NCI-H2227 treated with DMSO at 0.1 percent for 48 hours (cell line): ENCODE measurements around the gene POLN.
"Not testable (repeated sequence)": the region's sequence is repeated elsewhere in the genome, so short reads cannot be mapped to it uniquely, and the experiment has no call there.

Experiments
- DNase-seq: peaks from one replicate; lab custom pipeline; 2025; lab: John Stamatoyannopoulos, UW

Gene POLN

DNA sequence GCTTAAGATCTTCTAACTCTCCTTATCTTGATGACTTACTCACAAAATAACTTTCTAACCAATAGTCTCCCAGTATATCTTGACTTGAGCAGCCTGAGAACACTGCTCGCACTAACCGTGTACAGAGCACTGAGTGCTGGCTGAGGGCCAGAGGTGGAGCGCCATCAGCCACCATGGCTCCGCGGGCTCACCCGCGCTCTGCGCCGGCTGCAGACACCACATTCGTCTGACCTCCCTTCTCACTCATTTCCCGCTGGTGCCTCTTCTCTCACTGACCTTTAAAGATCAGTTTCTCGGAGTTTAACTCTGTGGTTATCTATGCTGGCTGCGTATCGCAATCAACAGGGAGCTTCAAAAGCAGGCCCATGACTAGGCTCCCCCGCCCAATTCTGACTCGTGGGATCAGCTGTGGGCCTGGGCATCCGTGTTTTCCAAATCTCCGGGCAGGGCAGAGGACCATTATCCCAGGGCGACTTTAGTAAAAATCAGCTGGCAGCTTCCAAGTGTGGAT lies 78.6 kb downstream of the POLN start:
- no peak for DNase-seq

DNA sequence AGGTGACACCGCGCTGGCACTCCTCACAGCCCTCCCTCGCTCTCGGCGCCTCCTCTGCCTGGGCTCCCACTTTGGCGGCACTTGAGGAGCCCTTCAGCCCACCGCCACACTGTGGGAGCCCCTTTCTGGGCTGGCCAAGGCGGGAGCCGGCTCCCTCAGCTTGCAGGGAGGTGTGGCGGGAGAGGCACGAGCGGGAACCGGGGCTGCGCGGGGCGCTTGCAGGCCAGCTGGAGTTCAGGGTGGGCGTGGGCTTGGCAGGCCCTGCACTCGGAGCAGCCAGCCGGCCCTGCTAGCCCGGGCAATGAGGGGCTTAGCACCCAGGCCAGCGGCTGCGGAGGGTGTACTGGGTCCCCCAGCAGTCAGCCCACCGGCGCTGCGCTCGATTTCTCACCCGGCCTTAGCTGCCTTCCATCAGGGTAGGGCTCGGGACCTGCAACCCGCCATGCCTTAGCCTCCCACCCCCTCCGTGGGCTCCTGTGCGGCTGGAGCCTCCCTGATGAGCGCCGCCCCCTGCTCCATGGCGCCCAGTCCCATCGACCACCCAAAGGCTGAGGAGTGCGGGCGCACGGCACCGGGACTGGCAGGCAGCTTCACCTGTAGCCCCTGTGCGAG lies 80.7 kb downstream of the POLN start:
- not testable (repeated sequence) for DNase-seq

DNA sequence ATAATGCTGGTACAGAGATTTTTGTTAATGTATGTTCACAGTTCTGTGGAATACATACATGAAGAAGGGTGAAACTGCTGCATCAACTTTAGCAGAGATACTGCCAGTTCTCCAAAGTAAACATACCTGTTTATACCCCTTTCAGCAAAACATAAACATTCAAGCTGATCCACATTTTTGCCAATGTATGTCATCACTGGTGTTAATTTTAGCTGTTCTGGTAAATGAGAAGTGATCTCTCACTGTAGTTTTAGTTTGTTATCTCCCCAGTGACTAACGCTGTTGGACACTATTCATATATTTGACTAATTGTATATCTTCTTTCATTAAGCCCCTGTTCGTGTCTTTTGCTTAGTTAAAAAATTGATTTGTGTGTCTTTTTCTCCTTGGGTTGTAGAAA lies 82.0 kb downstream of the POLN start:
- DNase-seq = no peak

DNA sequence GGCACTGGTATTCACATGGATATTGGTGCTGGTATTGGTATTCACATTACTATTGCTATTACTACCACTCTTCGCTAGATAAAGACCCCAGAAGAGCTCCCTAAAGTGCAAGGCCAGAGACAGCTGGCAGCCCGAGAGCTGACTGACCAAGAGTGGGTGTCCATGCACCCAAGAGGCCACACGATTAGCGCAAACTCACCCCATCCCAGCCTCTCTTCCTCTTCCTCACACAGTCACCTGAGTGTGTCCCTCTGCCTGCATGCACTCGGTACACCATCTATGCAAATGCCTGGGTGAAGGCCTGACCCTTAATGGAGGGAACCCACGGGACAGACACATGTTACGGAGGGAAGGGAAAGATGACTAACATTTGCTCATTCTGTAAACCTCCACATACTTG lies 86.7 kb downstream of the POLN start:
- no peak for DNase-seq

DNA sequence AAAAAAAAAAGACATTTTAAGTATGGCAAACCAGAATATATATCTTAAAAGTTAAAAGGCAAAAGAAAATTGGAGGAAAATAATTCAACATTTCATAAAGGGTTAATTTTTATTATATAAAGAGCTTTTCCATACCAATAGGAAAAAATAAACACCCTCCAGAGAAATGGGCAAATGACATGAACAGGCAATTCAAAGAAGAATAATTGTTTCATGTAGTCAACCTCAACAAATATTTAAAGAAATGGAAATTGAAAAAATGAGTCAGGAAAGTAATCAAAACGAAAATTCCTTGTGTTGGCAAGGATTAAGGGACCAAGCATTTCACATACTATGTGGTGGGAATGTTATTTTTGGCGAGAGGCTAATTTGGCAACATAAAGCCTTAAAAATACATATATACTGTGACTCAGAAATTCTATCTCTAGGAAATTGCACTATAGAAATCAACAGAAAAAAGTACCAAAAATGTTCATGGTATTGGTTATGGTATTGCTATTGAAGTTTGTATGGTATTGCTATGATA lies 87.6 kb downstream of the POLN start:
- no peak for DNase-seq

DNA sequence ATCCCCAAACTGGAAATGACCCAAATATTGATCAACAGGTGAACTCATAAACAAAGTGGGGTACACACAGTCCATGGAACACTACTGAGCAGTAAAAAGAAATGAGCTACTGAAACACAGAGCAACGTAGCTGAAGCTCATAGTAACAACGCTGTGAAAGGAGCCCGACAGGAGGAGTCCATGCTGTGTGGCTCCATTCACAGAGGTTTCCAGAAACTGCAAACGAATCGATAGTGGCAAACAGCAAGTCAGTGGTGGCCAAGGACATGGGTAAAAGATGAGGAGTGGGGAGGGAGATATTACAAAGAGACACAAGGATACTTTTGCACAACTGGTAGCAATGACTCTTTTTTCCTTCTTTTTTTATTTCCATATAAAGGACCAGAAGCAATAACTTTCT lies 90.4 kb downstream of the POLN start:
- DNase-seq = no peak

DNA sequence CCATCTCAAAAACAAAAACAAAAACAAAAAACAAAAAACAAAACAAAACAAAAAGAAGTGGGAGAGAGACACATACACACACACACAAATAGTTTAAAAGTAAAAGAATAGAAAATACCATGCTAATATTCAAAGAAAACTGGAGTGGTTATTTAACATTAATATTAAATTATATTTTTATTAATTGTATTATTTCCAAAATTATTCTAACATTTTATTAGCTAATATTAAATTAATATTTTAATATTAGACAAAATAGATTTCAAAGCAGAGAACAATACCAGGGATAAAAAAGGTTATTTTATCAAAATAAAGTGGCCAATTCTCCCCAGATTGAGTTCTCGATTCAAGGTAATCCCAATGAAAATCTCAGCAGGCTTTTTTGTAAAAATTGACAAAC lies 91.8 kb downstream of the POLN start:
- no peak for DNase-seq

DNA sequence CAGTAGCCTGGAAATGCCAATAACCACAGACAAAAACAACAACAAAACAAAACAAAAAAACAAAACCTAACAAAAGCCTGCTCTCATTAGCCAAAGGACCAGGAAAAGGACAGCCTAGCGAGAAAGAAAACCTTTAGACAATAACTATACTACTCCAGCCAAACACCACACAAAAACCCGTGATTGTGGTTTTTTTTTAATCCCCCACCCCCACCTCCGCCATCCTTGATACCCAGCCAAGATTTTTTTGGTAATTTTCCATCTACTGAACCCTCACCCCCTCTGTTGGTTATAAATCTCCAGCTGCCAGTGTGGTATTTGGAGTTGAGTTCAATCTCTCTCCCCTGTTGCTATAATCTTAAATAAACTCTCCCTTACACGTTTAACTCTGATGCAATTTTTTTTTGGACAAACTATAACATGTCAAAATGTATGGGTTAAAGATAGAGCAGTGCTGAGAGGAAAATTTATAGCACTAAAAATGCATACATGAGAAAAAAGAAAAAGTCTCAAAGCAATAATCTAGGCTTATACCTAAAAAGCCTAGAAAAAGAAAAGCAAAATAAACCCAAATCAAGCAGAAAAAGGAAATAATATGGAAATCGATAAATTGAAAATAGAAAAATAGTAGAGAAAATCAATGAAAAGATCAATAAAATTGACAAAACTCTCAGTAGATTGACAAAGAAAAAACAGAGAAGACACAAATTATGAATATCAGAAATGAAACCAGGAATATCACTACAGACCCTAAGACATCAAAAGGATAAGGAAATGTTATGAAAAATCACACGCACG lies 99.1 kb downstream of the POLN start:
- DNase-seq = no peak

DNA sequence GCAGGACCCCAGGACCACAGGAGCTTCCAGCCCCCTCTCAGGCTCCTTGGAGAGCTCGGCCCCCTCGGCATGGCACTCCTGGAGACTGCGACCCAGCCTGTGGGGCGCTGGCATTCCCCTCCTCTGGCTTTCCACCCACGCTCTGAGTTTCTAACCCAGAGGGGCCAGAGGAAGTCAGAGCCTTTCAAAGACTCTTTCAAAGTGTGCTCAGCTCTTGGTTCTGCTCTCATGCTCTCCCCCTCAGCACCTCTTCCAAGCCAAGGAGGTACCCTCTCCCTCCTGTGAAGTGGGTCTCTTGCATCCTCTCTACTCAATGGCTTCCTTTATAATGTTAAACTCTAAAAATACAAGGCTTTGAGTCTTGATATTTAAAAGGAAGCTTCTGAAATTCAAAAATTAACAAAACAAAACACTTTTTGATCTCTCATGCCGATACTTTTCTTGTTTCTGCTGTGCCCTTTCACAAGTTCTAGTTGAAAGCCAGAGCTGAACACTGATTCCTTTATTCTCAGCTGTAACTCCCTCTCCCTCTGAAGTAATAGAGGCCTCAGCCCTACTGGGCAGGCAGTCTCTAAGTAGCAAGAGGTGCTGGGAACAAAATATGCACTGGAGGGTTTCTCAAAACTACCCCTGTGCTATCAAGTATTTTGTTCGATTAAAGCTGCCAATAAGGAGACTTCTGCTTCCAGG lies 100.0 kb downstream of the POLN start:
- DNase-seq = no peak

DNA sequence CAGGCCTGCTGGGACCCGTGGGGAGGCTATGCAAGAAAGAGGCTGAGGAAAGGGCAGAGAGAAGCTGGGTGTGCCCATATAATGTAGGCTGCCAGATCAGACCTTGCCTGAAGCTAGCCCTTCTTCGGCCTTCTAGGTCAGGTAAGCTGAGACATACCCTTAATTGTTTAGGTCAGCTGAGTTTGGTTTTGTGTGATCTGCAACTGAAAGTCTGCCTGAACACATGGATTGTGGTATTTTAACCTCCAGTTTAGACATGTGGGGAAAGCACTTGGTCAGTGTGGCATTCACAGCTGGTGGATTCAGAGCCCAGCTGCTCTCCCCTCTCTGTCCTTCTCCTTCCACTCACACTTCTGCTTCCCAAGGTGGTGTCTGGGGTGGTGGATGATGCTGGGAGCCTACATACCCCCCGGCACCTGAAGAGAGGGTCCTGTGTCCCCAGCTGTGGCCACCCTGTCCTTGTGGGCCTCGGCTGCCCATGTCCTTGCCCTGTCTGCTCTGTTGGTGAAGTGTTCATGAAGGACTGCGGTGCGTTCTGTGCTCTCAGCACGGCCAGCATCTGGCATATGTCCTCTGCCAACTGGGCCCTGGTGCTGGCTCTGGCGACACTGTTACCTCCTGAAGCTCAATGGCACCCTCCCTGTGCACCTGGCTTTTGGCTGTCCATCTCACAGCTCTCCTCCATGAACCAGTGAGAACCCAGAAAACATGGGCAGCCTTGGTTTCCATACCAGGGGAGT lies 100.7 kb downstream of the POLN start:
- no peak for DNase-seq

DNA sequence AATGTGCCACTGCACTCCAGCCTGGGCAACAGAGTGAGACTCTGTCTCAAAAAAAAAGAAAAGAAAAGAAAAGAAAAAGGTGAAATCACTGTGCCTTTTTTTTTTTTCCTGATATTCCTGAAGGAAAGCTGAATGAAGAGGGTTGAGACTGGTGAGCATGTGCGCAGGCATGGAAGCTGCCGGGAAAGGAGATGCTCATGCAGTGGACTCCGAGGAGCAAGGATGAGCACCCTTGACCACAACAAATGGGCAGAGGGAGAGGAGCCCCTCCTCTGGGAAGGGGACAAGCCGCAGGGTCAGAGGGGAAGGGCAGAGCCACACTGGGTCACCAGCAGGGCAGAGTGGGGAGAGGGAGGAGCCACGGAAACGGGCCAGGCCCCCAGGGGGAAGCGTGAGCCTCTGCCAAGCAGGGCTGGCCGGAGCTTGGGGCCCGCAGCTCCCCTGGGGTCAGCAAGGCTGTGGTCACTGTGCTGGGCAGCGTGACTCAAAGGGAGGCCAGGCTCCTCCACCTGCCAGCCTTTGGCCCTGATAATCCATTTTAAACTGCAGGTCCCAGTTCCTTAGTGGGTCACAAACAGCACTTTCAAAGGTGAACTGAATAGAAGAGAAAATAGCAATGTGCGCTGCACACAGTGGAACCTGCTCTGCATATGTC lies 102.9 kb downstream of the POLN start:
- no peak for DNase-seq

DNA sequence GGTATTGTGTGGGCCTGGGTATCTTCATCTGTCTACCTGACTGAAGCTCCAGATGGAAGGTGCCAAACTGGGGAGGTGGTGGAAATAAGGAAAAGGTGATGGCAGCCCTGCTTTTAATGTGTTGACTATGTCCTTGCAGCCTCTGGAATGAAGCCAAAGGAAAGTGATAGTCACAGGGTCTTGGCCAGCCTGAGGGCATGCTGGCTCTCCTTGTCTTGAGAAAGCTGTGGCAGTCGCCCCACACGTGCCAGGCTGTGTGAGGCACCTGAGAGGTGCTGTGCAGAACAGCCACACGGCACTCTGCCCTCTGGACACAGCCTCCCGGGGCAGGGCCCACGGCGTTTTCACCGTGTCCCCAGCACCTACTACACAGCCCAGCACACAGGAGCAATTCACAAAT lies 105.2 kb downstream of the POLN start:
- no peak for DNase-seq

DNA sequence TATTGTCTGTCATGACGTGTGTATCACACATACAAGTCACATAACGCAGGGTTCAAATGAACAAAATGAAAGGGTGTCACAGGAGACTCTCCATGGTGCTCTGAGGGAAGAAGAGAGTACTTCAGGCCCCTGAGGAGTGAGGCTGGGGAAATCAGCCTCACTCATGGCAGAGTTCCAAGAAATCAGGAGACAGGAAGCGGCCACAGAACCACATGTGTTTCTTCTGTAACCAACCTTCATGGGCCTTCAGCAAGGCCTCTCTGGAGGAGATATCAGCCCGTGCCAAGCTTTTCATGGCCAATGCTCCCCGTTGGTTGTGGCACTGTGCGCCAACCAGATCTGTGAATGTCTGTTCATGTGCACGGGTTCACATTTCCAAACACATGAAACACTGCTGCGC lies 106.8 kb downstream of the POLN start:
- DNase-seq = no peak

DNA sequence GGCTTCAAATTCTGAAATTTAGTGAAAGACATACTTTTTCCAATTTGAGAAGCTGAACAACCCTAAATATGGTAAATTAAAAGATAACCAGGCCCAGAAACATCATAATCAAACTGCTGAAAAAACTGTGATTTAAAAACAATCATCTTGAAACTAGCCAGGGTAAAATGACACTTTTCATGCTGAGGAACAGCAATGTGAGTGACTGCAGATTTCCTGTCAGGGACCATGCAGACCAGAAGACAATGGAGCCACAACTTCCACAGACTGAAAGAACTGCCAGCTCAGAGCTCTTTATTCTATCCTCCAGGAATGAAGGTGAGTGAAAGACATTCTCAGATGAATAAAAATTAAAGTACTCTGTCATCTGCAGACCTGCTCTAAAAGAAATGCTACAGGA lies 109.5 kb downstream of the POLN start:
- no peak for DNase-seq

DNA sequence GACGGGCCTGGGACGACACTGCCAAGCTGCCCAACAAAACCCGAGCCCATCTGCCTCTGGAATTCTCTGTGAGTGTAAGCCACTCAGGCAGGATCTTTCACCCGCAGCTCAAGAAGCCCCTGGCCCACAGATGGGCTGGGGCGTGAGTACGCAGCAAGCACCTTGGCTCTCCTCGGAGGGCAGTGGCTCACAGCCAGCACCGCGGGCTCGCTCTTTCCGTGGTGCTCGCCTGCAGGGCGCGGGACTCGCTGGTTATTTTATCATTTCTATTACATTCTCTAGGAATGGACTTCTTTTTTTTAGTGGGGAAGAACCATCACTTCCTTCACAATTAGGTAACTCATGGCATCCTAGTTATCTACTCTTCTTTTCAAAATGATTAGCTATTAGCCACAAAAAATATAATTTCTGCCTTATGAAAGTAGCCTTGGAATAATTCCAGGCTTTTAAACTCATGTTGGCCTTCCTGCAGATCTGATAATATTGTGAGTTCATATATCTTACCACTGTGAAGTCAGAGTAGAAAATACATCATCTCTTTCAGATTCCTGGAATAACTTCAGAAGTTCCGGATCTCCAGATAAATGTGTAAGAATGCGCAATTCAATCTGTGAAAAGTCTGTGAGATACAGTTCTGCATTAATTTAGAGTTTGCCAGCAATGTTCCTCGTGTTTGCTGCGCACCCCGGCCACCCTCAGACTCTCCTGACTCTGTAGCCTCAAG lies 114.2 kb downstream of the POLN start:
- DNase-seq = no peak

DNA sequence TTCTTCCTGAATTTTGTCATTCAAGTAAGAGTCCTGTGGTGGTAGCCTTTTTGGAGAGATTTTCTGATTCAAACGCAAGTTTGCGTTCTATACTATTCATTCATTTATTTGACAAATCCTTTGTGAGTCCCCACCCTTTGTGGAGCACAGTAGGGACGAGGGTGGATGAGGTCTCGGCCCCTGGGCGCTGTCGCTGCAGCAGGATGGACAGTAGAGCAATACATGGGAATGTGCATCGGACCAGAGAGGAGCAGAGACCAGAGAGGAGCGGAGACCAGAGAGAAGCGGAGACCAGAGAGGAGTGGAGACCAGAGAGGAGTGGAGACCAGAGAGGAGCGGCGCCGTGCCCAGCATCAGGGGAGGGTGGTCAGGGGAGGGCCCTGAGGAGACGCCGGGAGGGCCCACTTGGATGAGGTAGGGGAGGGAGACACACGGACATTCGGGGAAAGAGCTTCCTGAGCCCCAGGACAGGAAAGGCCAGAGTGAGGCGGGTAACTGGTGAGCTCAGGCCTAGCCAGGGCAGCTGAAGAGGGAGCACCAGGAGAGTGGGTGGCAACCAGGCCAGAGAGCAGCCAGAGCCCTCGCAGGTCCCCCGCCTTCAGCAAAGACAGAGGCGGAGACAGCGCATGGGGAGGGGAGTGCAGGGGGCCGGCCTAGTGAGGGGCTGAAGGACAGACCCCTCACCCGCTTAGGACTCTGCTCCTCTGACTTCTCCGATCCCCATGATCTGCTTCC lies 115.4 kb downstream of the POLN start:
- DNase-seq = no peak

DNA sequence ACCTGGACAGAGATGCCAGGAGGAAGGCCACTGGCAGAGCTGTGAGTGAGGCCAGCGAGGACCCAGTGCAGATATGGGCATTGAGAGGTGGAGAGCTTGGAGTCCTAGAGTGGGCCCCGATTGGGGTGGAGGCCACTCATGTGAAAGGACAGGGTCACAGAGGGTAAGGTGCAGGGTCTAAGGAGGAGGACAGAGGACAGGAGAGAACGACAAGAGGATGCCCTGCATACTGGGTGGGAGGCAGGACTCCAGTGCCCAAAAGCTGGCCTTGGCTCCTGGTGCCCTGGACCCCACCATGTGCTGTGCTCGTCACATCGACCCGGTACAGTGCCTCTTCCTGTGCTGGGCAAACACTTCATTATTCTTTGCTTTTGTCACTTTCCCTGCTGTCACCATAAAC lies 116.1 kb downstream of the POLN start:
- DNase-seq = no peak

DNA sequence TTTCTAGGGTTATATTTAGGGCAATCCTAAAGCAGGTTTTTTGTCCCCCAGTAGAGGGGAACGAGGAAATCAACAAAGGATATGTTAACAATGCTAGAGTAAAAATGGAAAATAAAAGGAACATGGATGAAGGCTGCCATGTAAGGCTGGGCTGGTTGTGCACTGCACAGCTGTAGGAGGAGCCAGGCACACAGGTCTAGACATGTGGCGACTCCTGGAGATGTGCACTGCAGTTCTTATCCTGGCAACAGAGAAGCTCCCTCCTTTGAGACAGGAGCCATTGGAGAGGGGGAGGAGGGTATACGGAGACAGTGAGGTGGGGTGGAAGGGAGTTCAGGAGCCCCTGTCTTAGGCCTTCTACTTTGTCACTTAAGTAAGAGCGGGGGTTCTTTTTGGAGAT lies 116.9 kb downstream of the POLN start:
- DNase-seq = no peak

DNA sequence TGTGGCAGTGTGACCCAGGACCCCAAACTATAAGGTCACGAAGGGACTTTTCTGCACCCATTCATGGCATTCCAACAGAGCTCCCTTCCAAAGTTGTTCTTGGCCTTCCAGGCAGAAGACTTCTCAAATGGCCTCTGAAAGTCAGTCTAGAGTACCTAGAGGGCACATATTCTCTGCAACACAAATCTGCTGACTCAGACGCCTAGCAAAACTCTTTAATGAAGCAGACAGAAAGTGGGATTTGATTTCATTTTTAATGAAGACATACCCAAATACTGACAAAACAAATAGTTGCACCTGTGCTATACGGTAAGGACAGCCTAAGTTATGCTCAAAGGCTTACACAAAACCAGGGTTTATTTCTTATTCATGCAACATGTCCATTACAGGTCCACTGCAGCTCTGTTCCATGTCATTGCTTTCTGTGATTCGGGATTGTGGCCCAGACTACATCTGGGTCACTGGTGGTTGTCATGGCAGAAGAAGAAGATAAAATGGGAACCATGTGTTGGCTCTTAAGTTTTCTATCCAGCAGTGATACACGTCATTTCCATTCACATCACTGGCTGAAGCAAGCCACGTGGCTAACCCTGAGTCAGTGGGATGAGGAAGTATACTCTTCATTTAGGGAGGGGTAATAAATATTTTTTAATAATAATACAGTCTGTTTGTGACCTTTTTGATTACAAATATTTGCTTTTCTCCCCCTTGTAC lies 125.1 kb downstream of the POLN start:
- no peak for DNase-seq

DNA sequence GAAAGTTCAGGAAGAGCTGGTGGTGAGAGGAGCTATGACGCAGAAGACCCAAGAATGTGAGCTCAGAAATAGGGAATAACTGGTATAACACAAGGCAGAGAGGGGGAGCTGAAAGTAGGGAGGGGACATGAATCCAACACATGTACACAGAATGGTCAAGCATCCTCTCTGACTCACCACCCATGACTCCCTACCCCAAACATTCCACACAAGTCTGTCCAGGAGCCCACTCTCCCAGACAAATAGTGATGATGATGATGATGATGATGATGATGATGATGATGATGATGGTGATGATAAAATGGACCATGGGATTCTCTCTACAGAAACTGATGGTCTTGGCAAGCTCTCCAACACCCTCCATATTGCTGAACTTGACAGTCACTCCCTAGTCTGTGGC lies 136.4 kb downstream of the POLN start:
- no peak for DNase-seq
